ENCODE measurements around the gene DPM1.
A peak's percentile ranks its signal among the peaks of the same experiment; 100 is the strongest.
"Not testable (repeated sequence)": the region's sequence is repeated elsewhere in the genome, so short reads cannot be mapped to it uniquely, and the experiment has no call there.

DPM1 gene

DNA sequence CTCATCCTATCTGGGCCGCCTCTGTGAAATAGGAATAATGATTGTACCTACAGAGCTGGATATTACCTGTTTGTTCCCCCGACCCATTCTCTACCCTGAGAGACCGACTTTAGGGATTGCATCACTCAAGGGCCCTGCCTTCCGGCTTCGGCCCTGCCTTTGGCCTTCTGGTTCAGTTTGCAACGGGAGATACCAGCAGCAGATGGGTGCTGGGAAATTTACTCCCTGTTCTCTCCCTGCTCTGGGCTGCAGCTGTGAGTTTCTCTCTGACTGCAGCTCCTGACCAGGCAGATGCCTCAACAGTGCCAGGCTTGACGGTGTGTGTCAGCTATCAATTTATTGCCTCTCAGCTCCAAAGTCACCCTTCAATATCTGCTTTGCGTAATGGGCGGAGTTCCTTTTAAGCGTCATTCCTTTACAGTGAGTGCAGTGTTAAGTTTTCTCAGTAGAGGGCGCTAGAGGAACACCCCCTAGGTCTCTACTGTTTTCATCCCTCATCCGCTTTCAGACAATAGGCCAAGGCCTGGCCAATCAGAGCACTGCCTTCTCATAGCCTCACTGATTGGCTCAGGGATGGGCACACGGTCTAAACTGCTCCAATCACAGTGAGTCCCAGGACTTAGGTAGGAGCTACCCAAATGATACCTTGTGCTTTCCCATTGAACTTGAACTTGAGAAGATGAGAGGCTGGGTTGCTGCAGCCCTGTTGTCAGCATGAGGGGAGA, 34.6 kb upstream of the DPM1 start:
- FAIRE-seq, result no peak
- TF ChIP-seq TAF1 (IDR thresholded peaks at IDR 0.05; ENCODE audit: borderline replicate concordance, low read depth, low read length), result no peak
- TF ChIP-seq POLR2A (IDR thresholded peaks at IDR 0.05; ENCODE audit: low read depth, low read length), result no peak
- no peak for DNase-seq (ENCODE audit: insufficient read length)

DNA sequence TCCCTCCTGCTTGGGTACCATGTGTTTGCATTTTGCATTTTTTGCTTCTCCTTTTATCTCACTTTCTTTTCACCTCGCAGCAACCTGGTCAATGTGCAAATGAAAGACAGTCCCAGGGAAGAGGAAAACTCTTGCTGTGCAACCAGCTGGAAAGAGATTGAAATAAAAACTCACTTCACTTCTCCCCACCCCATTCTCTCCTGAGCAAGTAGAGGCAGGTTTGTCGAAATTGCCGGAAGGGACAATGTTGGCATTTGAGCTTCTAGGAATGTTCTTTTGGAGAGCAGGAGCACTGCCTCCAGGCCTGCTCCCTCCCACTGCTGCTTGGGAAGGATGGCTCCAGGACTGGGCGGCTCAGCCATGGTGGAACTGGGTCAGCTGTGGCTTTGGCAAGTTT, 34.0 kb upstream of the DPM1 start:
- TF ChIP-seq TAF1 (IDR thresholded peaks at IDR 0.05; ENCODE audit: borderline replicate concordance, low read depth, low read length), result no peak
- no peak for TF ChIP-seq POLR2AphosphoS5 (IDR thresholded peaks at IDR 0.05; ENCODE audit: low read depth, low read length)
- TF ChIP-seq POLR2A (IDR thresholded peaks at IDR 0.05; ENCODE audit: low read depth, low read length), result no peak
- DNase-seq (ENCODE audit: insufficient read length) (no peak), FAIRE-seq (no peak)

DNA sequence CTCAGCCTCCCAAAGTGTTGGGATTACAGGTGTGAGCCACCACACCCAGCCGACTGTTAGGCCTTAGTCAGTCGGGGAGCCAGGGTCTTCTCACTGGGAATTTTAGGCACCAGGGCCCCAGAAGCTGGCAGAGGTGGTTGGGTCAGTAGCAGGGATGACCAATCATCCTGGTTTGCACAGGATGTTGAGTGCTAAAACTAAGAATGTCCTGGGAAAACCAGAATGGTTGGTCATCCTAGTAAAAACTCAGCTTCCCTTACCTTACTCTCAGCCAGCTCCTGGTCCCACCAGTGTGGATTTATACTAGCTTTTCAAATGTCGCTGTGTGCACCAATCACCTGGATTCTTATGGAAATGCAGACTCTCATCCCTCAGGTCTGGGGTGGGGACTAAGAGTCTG, 32.7 kb upstream of the DPM1 start:
- TF ChIP-seq TAF1 (IDR thresholded peaks at IDR 0.05; ENCODE audit: borderline replicate concordance, low read depth, low read length) (no peak), POLR2AphosphoS5 (IDR thresholded peaks at IDR 0.05; ENCODE audit: low read depth, low read length) (no peak), POLR2A (IDR thresholded peaks at IDR 0.05; ENCODE audit: low read depth, low read length) (no peak)
- no peak for FAIRE-seq
- no peak for DNase-seq (ENCODE audit: insufficient read length)

DNA sequence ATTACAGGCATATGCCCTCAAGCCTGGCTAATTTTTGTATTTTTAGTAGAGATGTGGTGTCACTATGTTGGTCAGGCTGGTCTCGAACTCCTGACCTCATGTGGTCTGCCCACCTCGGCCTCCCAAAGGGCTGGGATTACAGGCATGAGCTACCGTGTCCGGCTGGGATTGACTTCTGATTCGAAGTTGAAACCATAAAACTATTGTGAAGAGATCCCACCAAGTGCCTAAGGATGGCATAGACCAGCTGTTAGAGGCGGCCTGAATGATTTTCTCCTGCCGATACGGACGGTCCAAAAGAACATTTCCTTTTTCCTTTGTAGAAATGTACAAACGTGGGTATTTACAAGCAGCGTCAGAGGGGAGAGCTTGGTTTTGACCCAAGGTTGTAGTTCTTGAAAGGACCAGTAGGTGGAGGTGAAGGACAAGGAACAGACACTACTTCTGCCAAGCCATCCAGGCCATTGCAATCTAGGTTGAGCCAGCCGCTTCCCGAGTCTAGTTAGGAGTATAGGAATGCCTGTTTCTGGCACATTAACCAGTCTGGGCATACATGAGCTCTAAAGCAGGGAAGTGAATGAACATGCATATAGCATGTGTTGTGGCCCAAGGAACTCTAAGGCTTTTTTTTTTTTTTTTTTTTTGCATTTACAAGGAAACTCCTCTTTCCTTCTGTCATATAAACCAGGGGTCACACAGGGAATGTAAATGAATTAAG, 29.3 kb upstream of the DPM1 start:
- TF ChIP-seq POLR2AphosphoS5 (IDR thresholded peaks at IDR 0.05; ENCODE audit: low read depth, low read length), result no peak
- peak; percentile 58 for DNase-seq (ENCODE audit: insufficient read length)
- FAIRE-seq, result no peak

DNA sequence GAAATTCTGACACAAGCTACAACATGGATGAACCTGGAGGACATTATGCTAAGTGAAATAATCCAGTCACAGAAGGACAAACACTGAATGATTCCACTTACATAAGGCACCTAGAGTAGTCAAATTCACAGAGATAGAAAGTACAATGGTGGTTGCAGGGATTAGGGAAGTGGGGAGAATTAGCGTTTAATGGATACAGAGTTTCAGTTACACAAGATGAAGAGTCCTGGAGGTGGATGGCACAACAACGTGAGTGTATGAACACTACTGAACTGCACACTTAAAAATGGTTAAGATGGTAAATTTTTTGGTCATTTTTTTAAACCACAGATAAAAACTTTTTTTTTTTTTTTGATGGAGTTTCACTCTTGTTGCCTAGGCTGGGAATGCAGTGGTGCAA, 25.0 kb upstream of the DPM1 start:
- DNase-seq (ENCODE audit: insufficient read length) (no peak), FAIRE-seq (no peak)
- TF ChIP-seq TAF1 (IDR thresholded peaks at IDR 0.05; ENCODE audit: borderline replicate concordance, low read depth, low read length) (no peak), POLR2A (IDR thresholded peaks at IDR 0.05; ENCODE audit: low read depth, low read length) (no peak), POLR2AphosphoS5 (IDR thresholded peaks at IDR 0.05; ENCODE audit: low read depth, low read length) (no peak)

DNA sequence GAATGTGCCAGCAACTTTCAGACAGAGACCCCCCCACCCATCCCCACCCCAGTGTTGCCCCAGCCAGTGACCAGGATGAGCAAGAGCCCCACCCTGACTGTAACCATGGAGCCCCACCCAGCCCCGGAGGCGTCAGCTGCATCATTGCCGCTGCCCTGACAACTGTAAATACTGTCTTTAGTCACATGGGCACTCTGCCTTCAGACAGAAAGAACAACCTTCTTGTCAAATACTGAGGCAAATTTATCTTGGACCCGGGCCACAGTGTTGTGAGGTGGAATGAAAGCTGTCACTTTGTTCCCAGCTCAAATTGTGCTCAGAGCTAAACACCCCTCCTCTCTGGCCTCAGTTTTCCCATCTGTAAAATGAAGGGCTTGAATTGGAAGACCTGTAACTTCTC, 24.0 kb upstream of the DPM1 start:
- FAIRE-seq (no peak), DNase-seq (ENCODE audit: insufficient read length) (no peak)
- TF ChIP-seq POLR2A (IDR thresholded peaks at IDR 0.05; ENCODE audit: low read depth, low read length) (no peak), POLR2AphosphoS5 (IDR thresholded peaks at IDR 0.05; ENCODE audit: low read depth, low read length) (no peak), TAF1 (IDR thresholded peaks at IDR 0.05; ENCODE audit: borderline replicate concordance, low read depth, low read length) (no peak)

DNA sequence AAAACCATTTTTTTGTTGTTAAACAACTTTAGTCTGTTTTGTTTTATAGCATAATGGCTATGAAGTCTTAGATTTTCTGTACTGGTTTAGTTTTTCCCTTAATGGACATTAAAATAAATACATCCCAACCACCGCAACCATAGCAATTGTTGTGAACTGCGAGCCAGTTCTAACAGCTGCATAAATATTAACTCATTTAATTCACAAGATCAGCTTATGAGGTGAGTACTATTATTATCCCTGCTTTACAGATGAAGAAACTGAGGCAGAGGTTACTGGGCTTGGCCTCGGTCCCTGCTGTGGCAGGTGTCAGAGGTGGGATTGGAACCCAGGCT, 23.3 kb upstream of the DPM1 start:
- FAIRE-seq, result no peak
- TF ChIP-seq TAF1 (IDR thresholded peaks at IDR 0.05; ENCODE audit: borderline replicate concordance, low read depth, low read length) (no peak), POLR2AphosphoS5 (IDR thresholded peaks at IDR 0.05; ENCODE audit: low read depth, low read length) (no peak), POLR2A (IDR thresholded peaks at IDR 0.05; ENCODE audit: low read depth, low read length) (no peak)
- DNase-seq (ENCODE audit: insufficient read length), result no peak

DNA sequence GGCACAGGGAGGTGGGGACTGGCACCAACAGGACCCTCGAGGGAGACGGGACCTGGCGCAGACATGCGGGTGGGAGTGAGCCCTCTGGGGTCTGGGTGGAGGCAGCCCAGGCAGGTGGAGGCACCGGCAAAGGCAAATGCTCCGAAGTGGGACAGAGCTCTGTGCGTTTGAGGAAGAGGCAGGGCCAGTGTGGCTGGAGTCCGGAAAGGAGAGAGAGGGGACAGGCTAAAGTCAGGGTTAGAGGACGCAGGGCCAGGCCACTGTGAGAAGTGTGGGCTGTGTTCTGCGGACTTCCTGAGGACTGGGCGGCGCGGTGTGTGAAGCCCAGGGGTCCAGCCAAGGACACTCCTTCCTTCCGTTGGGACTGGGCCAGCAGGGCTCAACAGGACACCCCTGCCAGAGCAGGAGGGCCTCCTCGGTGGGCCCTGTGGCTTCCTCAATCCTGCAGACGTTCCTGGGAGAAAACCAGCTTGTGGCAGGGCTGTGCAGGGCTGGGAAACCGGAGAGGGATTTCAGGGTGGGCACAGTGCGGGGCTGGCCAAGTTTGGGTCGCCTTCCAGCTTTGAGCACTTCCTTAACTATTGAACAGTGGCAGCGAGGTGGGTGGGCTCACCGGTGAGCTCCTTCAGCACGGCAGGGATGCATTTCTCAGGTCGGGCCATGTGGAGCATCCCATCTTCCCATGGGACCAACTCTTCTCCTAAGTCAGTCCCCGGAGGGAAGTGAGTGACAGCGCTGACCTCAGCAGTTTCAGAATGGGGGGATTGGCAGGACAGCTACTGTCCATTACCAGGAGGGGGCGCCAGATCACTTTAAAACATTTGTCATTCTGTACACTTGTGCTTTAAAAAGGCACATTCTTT, 22.8 kb upstream of the DPM1 start:
- FAIRE-seq (peak; percentile 56), DNase-seq (ENCODE audit: insufficient read length) (peak; percentile 60)
- no peak for TF ChIP-seq TAF1 (IDR thresholded peaks at IDR 0.05; ENCODE audit: borderline replicate concordance, low read depth, low read length)
- no peak for TF ChIP-seq POLR2A (IDR thresholded peaks at IDR 0.05; ENCODE audit: low read depth, low read length)
- TF ChIP-seq POLR2AphosphoS5 (IDR thresholded peaks at IDR 0.05; ENCODE audit: low read depth, low read length), result no peak

DNA sequence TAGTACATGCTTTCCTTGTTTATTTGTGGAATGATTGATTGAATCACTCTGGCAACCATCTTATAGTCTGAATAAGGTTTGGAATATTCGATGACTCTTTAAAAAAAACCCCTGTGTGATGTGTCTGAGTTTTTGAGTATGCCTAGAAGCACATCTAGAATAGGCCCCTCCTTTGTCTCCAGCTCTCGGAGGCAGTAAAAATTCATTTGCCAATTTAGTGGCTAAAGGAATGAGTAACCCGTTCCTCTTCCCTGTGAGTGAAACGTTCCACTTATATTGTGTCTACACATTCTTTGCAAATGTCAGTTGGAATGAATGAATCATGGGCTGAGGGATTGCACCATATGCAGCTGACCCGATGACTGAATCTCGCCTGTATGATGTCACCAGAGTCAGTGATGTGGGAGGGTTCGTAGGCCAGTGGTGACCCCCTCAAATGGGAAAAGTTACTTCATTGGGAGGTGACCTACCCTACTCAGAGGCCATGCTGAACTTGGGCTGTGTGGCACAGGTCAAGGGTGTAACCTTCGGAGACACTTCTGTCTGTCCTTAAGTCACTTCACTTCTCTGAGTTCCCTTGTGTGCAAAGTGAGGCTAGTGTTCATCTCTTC, 21.8 kb upstream of the DPM1 start:
- TF ChIP-seq POLR2AphosphoS5 (IDR thresholded peaks at IDR 0.05; ENCODE audit: low read depth, low read length), result no peak
- TF ChIP-seq POLR2A (IDR thresholded peaks at IDR 0.05; ENCODE audit: low read depth, low read length), result no peak
- TF ChIP-seq TAF1 (IDR thresholded peaks at IDR 0.05; ENCODE audit: borderline replicate concordance, low read depth, low read length), result no peak
- FAIRE-seq (no peak), DNase-seq (ENCODE audit: insufficient read length) (no peak)

DNA sequence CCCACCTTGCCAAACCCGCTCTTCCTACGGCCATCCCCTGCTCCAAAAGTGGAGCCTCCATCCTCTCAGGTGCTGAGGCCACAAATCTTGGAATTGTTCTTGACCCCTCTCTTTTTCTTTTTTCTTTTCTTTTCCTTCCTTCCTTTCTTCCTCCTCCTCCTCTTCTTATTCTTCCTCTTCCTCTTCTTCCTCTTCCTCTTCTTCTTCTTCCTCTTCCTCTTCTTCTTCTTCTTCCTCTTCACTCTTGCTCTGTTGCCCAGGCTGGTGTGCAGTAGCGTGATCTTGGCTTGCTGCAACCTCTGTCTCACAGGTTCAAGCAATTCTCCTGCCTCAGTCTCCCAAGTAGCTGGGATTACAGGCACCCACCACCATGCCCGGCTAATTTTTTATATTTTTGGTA, 20.2 kb upstream of the DPM1 start:
- DNase-seq (ENCODE audit: insufficient read length); FAIRE-seq: not testable (repeated sequence)

DNA sequence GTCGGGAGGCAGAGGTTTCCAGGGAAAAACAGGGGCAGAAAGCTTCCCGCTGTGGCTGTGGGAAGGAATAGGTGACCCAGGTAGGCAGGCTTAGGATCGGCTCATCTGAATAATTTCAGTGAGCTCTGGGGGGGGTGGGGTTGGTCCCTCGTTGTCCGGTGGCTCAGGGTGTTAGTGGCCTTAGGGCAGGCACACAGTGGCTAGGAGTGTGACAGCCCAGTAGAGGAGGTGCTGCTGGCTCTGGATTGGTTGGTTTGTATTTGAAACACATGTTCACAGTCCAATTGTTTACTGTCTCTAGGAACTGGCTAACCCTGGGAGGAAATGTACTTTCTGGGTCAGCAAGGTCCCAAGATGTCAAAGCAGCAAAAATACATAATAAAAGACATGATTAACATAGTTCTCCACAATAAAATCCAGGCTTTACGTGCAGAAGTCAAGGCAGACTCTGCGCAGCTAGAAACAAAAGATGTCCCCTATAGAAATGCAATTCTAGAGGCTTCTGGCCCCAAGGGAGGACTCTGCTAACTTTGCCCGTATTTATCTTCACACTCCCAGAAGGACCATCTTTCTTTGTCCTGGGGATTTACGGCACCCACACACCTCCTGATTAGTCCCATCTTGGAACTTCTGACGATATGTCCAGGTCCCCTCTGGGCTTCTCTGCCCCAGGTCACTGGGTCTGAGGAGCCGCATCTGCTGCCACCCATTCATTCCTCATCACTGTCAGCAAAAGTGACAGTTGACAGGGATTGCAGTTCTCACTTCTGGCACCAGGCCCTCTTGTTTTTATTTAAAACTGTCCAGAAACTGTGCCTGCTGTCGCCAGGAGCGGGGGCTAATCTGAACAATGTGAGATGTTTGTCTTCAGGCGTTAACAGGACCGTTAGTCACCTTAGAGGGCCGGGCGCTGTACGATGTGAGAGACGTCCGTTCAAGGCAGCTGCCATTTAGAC, 19.0 kb upstream of the DPM1 start:
- TF ChIP-seq TAF1 (IDR thresholded peaks at IDR 0.05; ENCODE audit: borderline replicate concordance, low read depth, low read length) (no peak), POLR2A (IDR thresholded peaks at IDR 0.05; ENCODE audit: low read depth, low read length) (no peak), POLR2AphosphoS5 (IDR thresholded peaks at IDR 0.05; ENCODE audit: low read depth, low read length) (no peak)
- DNase-seq (ENCODE audit: insufficient read length) (no peak), FAIRE-seq (no peak)
